Myocyte (in vitro differentiated cells): ENCODE results near the gene EIF5B. TPM values are rescaled to one million over a fixed set of nuclear protein-coding genes. Genes with fewer than 3 reads are reported as not detected.
"Not testable (repeated sequence)": the region's sequence is repeated elsewhere in the genome, so short reads cannot be mapped to it uniquely, and the experiment has no call there.

ENCODE experiments used
- DNase-seq: peaks from one replicate; pipeline ENCODE4 v3.0.0-alpha.2; 2012; ENCODE audit warnings: low read depth
- polyA plus RNA-seq: library from polyadenylated mRNA; unstranded; fragments of >200 nt; gene quantifications from one replicate; pipeline ENCODE4 v1.2.1, GENCODE V29; 2012; ENCODE audit warnings: missing spikeins
- total RNA-seq: library from RNA; depleted of rRNA; stranded (reverse); fragments of >200 nt; gene quantifications from 2 replicates; pipeline ENCODE4 v1.2.3, GENCODE V29; 2014

Gene EIF5B, protein sequence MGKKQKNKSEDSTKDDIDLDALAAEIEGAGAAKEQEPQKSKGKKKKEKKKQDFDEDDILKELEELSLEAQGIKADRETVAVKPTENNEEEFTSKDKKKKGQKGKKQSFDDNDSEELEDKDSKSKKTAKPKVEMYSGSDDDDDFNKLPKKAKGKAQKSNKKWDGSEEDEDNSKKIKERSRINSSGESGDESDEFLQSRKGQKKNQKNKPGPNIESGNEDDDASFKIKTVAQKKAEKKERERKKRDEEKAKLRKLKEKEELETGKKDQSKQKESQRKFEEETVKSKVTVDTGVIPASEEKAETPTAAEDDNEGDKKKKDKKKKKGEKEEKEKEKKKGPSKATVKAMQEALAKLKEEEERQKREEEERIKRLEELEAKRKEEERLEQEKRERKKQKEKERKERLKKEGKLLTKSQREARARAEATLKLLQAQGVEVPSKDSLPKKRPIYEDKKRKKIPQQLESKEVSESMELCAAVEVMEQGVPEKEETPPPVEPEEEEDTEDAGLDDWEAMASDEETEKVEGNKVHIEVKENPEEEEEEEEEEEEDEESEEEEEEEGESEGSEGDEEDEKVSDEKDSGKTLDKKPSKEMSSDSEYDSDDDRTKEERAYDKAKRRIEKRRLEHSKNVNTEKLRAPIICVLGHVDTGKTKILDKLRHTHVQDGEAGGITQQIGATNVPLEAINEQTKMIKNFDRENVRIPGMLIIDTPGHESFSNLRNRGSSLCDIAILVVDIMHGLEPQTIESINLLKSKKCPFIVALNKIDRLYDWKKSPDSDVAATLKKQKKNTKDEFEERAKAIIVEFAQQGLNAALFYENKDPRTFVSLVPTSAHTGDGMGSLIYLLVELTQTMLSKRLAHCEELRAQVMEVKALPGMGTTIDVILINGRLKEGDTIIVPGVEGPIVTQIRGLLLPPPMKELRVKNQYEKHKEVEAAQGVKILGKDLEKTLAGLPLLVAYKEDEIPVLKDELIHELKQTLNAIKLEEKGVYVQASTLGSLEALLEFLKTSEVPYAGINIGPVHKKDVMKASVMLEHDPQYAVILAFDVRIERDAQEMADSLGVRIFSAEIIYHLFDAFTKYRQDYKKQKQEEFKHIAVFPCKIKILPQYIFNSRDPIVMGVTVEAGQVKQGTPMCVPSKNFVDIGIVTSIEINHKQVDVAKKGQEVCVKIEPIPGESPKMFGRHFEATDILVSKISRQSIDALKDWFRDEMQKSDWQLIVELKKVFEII
- total RNA-seq: 19.2 and 22.3 TPM in 2 replicates
- 20.1 TPM for polyA plus RNA-seq

DNA sequence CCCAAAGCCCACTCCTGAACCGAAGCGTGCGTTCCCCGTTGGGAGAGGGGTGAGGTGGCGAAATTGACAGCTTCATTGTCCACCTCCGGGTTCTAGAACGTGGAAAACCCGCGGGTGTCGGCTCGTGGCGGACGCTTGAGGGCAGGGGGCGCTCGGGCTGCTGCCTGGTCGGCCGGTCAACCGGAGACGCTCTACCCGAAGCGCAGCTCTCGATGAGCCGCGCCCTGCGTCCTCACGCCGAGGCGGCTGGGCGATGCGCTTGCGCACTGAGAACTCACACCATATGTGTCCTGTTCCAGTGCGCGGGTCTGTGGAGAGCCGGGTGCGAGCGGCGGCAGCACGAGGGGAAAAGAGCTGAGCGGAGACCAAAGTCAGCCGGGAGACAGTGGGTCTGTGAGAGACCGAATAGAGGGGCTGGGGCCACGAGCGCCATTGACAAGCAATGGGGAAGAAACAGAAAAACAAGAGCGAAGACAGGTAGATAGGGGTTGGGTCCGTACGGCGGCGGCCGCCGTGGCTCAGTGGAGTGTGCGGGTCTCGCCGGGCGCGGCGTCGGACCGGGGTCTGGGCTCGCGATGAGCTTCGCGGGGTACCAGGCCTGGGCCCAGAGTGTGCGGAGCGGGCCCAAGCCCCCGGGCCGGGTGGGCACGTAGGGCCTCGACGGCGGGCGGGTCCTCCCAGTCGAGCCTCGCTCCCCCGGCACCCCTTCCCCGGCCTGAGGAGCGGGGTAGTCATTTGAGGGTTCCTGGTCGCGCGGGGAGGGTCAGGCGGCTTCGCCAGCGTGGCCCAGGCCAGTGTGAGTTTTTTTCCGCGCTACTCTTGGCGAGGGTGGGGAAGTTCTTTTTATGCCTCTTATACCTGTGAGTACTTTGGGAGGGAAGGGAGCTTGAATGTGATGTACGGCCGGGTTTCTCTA, at the start of gene EIF5B:
Gene EIF5B, plus strand, starts transcription at position 277 of the 916 bp plus-strand sequence. Its CDS starts 166 bp downstream, at position 443.
- peak; percentile 99 for DNase-seq

DNA sequence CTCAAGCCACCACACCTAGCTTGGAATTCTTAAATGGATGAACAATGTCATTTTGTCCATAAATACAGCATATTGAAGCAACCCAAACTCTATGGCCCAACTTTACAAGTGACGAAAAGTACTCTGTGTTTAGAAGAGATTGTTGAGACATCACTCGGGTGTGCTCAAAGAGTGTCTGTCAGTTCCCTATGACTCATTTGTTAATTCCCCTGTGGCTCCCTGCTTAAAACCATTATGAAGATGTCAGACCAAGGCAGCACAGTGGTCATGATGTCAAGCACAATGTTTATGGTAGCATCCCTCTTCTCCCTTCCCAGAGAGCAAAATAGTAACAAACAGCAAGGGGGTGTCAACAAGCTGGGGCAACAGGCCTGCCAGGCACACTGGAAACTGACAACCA, 39.2 kb upstream of the EIF5B start:
- peak; percentile 46 for DNase-seq

DNA sequence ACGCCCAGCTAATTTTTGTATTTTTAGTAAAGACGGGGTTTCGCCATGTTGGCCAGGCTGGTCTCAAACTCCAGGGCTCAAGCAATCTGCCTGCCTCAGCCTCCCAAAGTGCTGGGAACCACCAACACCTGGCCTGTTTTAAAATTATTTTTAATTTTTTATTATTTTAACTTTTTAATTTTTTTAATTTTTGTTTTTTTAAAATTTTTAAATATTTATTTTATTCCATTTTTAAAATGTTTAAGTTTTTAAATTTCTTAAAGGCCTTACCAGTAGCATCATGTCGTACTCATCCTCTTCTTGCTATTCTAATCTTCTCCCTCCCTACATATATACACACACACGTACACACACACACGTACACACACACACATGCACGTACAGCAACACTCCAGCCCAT, 37.6 kb upstream of the EIF5B start:
- DNase-seq: no peak

DNA sequence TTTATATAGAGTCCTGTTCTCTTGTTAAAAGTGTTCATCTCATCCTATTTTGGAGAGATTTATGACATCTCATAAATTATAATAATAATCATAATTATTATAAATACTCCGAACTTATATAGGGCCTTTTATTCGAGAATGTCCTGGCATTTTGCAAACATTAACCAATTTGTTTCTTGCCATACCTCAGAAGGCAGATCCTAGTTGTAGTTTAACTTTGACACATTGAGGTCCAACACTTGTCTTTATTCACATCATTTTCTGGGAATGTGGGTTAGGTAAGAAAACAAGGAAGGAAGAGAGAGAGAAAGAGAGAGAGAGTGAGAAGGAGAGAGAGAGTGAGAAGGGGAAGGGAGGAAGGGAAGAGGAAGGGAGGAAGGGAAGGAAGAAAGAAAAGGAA, 36.1 kb upstream of the EIF5B start, which contains the start of gene LYG1:
Gene LYG1, minus strand, starts transcription at position 101 of the 400 bp plus-strand sequence. CDS start 5,527 bp downstream, outside the sequence.
- DNase-seq: not testable (repeated sequence)

DNA sequence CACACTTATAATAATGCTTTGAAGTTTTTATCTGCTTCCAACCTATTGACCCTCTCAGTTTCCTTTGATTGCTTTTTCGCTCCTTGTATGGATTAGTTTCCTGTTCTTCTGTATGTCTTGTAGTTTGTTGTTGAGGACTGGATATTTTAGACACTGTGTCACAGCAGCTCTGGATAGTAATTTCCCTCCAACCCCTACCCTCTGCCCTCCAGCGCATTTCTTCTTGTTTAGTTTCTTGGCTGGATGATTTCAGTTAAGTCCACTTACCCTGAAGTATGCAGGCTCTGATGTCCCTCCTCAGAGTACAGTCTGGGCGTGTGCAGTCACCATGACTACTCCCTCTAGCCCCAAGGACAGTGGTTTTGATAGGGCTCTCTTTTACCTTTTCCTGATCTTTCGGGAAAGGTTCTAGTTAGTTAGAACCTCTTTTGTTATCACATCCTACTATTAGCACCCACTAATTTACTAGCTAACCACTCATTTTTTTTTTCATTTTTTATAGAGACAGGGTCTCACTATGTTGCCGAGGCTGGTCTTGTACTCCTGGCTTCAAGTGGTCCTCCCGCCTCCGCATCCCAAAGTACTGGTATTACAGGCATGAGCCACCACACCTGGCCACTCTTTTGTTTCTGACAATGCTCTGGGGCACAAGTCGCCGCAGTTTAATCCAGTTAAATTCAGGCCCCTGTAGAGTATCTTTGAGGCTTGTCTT, 19.9 kb upstream of the EIF5B start:
- no peak for DNase-seq

DNA sequence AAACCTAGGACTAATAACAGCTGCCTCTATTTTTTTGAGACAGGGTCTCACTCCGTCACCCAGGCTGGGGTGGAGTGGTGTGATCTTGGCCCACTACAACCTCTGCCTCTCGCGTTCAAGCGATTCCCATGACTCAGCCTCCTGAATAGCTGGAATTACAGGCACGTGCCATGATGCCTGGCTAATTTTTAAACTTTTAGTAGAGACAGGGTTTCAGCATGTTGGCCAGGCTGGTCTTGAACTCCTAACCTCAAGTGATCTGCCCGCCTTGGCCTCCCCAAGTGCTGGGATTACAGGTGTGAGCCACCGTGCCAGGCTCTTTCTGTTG, 19.4 kb upstream of the EIF5B start:
- not testable (repeated sequence) for DNase-seq

DNA sequence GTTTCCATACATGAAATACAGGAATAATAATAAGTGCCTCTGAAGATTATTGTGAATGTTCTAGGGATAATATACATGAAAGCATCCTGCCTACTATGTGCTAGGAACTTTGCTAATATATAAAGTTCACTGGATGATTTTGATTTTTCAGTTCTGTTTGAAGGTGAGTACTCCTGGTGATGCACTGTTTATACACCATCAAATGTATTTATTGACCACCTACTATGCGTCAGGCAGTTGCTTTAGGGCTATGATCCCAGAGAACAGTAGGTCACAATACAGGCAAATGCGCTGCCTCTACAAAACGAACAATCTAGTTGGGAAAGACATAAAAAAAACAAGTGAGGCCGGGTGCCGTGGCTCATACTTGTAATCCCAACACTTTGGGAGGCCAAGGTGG, 11.8 kb upstream of the EIF5B start:
- DNase-seq: no peak

DNA sequence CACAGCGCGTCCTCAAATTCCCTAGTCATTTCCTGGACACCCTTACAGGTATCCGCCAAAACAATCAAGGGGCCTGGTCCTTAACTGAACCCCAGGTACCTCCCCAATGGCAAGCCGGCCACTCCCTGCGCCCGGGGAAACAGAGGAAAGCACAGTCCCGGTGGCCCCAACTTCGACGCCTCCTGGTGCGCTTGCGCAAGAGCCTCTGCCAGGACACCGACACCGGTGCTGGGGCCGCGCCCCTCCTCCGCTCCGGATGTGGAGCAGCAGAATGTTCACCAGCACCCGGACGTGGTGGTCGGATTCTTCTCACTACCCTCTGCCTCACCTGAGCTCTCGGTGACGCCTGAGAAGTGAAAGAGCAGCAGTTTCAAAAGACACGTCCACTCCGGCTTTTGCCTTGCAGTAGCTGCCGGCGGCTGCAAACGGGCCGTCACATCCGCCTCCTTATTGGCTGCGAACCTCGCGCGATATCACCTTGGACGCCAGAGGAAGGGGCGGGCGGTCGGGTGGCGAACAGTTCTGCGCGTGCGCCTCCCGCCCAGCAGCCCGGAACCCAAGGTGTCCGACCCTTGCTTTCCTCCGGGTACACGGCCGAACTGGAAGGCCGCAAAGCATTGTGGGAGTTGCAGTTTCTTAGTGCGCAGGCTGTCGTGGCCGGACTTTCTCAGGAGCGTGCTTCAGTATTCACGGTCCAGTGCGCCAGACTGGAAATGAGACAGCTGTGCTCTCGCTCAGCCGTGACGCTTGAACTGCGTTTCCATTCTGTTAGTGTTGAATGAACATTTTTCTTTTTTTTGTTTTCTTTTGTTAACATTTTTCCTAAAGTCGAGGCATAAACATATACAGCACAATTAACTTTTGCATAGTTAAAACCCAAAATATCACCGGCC, 1.0 kb upstream of the EIF5B start, which contains the start of gene TXNDC9:
Gene TXNDC9, minus strand, starts transcription at position 423 of the 893 bp plus-strand sequence. CDS start 3,123 bp downstream, outside the sequence.
- DNase-seq: peak; percentile 100

DNA sequence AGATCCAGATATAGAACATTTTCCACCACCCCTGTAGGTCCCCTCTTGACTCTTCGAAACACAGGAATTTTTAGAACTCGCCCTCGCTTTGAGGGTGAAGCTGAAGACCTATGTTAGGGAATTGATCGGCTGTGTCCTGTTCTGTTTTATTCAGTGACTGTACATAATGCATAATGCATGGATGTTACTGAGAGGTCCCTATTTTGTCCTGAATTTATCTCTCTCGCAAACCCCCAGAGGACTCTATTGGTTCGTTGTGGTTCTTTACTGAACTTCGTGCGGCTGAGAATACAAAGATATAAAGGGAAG, 431 bp upstream of the EIF5B start:
- DNase-seq: no peak

DNA sequence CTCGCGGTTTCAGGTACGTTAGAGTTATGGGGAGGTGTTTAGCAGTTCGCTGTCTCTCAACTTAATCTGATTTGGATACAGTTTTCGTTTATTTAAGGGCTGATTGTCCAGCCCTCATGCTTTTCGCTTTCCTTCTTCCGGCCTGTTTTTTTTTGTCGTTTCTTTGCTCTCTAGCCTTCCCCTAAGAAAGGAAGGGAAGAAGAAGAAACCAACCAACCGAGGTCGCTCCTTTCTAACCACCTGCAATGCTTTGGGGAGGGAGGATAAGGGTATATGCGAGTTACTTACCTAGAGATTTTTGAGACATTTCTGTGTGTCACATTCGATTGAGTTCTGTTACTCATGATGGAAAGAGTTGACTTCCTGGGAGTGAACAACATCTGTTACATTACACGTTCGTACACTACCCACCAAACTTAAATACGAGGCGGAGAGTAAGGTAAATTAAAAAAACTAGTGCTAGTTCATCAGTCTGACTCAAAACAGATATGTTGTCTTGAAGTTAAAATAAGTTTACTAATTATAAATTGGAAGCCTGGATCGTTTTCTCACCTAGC, 918 bp downstream of the EIF5B start:
- peak; percentile 12 for DNase-seq

DNA sequence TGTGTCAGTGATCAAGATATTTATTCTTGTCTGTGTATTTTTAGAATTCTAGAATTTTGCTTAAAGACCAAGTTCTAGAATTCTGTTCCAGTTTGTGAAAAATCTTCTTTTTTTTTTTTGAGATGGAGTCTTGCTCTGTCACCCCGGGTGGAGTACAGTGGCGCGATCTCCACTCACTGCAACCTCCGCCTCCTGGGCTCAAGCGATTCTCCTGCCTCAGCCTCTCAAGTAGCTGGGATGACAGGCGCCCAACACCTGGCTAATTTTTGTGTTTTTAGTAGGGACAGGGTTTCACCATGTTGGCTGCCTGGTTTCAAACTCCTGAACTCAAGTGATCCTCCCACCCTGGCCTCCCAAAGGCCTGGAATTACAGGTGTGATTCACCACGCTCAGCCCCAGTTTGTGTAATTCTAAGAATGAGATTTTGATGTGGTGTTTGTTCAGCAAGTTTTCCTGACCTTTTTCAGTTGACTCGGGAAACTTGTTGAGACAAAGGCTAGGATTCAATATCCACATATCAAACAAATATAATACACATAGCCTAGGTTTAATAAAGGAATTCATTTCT, 3.6 kb downstream of the EIF5B start:
- no peak for DNase-seq

DNA sequence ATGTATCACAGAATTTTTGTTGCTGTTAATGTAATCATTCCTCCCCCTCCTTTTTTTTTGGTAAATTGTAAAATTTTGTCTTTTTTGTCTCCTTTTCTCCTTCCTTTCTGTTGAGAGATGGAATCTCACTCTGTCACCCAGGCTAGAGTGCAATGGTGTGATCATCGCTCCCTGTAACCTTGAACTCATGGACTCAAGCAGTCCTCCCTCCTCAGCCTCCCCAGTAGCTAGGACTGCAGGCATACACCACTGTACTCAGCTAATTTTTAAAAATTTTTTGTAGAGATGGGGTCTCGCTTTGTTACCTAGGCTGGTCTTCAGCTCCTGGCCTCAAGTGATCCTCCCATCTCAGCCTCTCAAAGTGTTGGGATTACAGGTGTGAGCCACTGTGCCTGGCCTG, 5.3 kb downstream of the EIF5B start:
- DNase-seq: no peak

DNA sequence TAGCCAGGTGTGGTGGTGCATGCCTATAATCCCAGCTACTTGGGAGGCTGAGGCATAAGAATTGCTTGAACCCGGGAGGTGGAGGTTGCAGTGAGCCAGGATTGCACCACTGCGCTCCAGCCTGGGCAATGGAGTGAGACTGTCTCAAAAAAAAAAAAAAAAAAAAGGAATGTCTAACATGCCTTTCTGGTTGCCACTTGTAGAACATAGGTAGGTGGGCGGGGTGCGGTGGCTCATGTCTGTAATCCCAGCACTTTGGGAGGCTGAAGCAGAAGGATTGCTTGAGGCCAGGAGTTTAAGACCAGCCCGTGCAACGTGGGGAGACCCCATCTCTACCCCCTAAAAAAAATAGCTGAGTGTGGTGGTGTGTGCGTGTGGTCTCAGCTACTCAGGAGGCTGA, 8.3 kb downstream of the EIF5B start:
- DNase-seq: not testable (repeated sequence)

DNA sequence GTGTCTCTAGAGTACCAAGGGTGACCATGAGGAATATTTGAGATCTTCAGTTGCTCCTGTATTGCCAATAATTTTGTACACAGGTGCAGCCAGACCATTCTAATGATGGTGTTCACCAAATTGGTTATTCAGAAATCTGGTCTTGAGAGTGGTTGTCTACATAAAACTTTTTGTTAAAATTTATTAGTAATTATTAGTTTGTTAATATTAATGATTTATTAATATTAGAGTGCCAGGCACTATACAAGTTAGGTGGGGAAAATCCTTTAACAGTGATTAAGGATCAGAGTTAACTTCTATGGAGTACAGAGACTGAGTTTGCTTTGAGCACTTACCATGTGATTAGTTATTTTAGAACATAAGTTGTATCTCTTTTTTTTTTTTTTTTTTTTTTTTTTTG, 9.0 kb downstream of the EIF5B start:
- no peak for DNase-seq

DNA sequence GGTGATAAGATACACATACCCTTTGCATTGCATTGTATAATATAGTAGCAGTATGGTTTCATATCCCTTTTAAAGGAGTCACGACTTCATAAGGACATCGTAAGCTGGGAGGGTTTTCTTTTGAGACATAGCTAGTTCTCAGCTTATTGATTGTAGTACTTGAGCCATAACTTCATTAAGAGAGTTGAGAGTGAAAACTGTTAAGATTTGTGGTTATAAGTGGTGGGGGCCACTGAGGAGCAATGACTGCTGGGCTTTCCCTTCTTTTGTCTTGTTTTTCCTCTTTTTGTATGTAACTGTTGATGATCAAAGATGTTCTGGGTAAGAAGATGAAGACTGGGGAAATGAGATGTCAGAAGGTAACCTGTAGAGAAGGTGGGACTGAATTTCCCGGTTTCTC, 11.0 kb downstream of the EIF5B start:
- DNase-seq: no peak

DNA sequence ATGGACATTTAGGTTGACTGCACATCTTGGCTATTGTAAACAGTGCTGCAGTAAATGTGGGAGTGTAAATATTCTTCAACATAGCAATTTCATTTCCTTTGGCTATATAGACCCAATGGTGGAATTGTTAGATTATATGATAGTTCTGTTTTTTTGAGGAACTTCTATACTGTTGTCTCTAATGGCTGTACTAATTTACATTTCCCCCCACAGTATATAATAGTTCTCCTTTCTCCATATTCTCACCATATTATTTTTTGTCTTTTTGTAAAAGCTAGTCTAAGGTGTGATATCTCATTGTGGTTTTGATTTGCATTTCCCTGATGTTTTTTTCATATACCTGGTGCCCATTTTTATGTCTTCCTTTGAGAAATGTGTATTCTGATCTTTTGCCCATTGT, 13.0 kb downstream of the EIF5B start:
- DNase-seq: no peak

DNA sequence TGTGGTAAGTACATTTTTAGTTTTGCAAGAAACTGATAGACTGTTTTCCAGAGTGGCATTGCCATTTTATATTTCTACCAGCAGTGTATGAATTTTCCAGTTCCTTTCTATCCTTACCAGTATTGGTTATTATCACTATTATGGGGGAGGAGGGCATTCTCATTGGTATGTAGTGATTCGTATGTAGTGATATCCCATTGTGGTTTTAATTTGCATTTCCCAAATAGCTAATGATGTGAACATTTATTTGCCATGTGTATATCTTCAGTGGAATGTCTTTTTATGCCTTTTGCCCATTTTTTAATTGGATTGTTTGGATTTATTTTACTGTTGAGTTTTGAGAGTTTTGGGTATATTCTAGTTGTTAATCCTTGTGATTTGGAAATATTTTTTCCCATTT, 16.9 kb downstream of the EIF5B start:
- no peak for DNase-seq

DNA sequence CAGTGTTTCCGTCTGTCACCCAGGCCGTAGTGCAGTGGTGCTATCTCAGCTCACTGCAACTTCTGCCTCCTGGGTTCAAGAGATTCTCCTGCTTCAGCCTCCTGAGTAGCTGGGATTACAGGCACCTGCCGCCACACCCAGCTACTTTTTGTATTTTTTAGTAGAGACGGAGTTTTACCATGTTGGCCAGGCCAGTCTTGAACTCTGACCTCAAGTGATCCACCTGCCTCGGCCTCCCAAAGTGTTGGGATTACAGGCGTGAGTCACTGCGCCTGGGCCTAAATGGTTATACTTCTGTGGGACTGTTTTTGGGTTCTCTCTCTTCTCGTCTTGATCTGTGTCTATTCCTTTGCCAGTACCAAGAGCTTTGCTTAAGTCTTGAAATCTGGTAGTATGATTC, 17.6 kb downstream of the EIF5B start:
- DNase-seq: not testable (repeated sequence)
